ENCODE measurements around the gene APBA3. TPM values are rescaled to one million over a fixed set of nuclear protein-coding genes. Genes with fewer than 3 reads are reported as not detected.
"Not testable (repeated sequence)": the region's sequence is repeated elsewhere in the genome, so short reads cannot be mapped to it uniquely, and the experiment has no call there.

The APBA3 gene
- total RNA-seq, 1 donor from 2014 or later = 17.1 TPM

DNA sequence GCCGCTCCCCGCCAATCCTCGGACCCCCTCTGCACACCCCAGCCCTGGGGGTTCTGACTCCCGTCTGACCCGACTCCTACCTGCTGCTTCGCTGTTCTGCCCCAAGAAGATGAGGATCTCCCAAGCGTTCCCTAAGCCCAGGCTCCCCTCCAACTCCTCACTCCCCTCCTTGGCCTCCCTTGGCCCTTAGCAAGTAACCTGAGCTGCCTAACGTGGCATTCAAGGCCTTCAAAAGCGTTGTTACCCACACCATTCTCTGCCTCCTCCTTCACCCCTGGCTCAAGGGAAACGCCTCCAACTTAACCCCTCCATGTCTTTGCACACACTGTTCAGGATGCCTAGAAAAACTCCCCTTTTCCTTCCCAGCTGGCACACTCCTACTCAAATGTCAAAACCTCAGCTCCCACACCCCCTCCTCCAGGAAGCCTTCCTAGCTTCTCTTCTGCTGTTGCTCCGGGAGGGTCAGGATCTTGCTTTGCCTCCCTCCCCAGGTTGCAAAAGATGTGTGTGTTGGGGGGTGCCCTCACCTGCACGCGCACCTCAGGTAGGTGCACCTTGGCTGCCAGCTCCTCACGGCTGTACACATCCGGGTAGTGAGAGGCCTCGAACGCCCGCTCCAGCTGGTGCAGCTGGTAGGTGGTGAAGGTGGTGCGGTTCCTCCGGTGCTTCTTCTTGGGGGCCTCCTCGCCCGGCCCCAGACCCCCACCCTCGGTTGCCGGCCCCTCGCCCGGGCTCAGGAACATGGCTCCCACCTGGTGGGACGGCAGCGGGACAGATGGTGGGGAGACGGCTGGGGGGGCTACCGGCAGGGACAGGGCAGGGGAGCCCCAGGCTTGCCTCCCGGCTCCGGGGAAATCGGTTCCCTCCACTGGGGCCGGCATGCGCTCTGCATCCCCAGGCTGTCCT is 9.8 kb upstream of the APBA3 start:
- no peak for DNase-seq

DNA sequence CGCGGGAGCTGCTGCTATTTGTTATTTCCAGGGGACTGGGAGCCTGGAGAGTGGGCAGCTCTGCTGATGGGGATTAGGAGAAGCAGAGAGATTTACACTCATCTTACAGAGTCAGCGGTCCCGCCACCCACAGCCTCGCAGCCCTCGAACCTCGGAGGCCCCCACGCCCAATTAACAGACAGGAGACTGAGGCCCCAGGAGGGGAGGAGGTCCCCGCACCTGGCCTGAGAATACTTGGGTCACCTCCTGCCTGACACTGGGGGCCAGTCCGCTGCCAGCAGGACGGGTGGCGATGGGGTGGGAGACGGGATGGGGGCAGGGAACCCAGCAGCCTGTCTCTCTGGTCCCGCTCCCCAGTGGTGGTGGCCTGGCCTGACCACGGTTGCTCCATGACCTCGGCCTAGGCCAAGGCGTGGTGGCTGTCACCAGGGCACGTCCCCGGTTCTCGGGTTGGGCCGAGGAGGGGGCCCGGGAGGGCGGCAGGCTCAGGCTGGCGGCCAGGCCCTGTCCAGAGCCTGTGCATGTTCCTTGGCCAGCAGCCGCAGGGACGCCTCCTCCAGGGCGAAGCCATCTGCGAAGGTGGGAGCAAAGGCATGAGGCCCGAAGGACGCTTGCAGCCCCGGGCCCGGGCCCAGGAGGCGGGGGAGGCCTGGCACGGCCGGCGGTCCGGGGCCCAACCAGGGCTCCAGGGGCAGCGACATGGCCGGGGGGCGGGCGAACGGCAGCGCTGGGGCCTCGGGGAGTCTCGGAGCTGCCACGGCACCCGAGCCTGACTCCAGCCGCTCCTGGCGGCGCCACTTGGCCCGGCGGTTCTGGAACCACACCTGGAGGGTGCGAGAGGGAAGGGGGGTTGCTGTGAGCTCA is 8.9 kb upstream of the APBA3 start:
- no peak for DNase-seq

DNA sequence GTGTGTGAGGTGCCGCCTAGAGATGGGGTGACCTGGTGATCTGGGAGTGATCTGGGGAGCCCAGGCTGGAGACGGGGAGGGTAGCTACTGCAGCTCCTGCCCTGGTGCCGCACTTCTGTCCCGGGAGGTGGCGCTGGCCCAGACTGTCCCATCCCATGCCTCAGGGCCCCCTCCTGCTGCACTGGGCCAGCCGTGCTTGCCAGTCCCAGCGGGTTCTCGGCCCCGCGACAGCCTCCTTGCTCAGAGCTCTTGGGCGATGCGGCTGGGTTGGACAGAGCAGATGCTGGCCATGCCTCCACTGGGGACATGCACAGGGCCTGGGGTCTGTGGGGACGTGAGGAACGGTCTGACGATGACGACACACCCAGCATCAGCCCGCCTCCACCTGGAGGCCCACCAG is 8.0 kb upstream of the APBA3 start:
- no peak for DNase-seq

DNA sequence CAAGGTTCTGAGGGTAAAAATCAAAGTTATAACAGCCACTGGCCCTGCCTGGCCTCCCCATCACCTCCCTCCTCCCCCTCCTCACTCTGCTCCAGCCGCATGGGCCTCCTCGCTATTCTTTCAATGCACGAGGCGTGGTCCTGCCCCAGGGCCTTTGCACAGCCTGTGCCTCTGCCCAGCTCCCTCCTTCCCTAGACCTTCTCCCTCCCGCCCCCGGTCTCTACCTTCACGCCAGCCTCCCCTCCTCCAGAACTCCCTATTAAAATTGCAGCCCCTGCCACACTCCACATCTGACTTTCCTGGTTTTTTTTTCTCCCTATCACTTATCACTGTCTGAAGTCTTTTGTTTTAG is 7.2 kb upstream of the APBA3 start:
- no peak for DNase-seq

DNA sequence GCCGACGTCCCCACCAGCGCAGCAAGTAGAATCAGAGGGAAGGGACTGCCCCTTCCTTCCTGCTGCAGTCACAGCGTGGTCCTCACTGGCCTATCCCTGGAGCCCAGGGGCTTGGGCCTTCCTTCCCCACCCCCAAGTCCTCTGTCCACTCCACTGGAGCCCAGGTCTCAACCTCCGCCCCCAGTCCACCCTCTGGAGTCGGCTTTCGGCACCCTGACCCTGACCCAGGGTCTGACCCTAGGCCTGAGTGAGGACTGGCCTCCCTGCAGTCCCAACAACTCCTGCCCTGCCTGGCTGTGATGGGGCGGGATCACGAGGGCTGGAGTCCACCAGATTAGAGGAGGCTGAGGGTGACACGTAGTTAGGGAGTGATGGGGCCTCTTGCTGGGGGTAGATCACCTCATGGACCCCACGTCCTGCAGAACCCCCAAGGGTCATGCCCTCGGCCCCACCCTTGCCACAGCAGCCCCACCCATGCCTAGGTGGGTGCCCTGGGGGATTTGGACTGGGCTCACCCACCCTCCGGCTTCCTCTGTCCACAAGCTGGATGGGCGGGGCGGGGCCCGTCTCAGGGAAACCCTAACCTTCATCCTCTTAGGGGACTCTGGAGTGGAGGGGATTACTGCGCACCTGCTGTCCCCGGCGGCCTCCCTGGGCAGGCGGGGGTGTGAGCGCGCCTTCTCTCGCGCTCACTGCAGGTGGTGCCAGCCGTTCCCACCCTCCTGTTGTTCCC is 6.7 kb upstream of the APBA3 start:
- DNase-seq = peak; percentile 22

DNA sequence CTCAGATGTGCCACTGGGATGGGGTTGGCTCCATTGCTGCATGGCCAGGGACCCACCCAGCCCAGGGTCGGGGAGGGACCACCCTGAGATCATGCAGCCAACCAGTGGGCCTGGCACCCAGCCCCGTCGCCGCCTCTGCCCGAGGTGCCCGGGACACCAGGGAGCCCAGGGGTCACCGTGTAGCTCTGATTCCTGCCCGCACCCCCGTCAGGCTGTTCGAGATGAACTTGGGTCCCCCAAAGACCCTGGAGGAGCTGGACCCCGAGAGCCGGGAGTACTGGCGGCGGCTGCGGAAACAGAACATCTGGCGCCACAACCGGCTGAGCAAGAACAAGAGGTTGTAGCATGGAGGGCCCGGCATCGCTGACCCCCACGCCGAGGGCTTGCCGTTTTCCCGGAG is 5.6 kb upstream of the APBA3 start:
- no peak for DNase-seq

DNA sequence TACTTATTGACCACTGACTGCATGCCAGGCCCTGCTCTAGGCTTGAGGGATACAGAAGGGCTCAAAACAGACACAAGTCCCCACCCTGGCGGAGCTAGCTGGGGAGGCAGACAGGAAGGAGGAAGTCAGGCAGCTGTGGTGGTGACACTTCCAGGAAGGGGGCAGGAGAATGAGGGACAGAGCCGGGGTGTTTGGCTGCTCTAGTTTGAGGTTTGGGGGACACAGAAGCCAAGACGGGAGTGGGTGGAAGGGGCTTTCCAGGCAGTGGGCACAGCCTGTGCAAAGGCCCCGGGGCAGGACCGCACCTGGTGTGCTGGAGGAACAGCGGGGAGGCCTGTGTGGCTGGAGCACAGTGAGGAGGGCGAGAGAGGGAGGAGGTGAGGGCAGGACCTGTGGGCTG is 5.0 kb upstream of the APBA3 start:
- no peak for DNase-seq

DNA sequence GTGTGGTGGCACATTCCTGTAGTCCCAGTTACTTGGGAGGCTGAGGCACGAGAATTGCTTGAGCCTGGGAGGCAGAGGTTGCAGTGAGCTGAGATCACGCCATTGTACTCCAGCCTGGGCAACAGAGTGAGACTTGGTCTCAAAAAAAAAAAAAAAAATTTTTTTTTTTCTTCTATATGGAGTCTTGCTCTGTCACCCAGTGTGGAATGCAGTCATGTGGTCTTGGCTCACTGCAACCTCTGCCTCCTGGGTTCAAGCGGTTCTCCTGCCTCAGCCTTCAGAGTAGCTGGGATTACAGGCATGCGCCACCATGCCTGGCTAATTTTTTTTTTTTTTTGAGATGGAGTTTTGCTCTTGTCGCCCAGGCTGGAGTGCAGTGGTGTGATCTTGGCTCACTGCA is 4.3 kb upstream of the APBA3 start:
- not testable (repeated sequence) for DNase-seq

DNA sequence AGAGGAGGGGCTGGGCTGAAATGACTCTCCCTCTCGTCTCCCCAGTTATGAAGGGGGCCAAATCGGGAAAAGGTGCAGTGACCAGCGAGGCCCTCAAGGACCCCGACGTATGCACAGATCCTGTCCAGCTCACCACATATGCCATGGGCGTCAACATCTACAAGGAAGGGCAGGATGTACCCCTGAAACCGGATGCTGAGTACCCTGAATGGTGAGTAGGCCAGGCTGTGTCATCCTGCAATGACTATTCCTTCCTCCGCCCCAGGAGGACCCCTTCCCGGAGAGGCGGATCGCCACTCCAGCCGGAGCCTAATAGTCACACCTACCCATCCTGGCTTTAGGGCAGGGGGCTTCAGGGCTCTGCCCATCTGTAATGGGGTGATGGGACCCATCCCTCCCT is 3.6 kb upstream of the APBA3 start:
- DNase-seq = no peak

DNA sequence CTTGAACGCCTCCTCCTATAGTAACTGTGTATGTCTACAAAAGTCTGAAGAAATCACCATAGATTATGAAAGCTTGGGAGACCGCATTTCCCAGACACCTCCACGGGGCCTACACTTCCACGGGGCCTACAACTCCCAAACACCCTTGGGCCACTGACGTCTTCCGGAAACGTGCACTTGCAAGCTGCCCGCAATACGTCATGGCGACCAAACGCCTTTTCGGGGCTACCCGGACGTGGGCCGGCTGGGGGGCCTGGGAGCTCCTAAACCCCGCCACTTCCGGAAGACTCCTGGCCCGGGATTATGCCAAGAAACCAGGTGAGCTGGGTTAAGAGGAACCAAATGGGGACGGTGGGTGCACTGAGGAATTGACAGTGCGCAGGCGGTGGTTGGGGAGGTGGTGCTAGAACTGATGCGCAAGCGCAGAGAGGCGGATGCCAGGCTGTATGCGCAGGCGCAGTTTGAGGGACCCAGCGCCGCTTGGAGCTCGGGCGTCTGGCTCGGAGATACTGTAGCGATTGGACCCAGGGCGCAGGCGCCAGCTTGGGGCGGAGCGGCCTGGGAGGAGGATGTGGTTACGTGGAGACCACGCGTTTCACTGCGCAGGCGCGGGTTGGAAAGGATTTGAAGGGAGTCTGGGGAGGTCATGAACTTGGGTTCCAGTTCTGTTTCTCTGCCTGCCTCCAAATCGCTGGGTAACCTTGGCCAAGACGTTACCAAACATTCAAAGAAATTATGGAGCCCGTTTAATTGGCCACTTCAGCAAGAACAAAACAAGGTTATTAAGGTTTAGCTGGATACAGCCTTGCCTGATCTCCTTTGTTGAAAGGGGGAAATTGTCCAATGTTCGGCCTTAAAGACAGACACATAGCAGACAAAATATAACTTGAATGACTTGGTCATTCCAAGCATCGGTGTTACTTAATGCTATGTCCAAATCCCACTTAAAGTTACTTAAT is 1.3 kb upstream of the APBA3 start, which contains the start of gene MRPL54:
MRPL54 (plus strand) TSS at position 182 of the 959 bp plus-strand sequence; CDS start at position 201, 19 bp downstream.
- peak; percentile 100 for DNase-seq

DNA sequence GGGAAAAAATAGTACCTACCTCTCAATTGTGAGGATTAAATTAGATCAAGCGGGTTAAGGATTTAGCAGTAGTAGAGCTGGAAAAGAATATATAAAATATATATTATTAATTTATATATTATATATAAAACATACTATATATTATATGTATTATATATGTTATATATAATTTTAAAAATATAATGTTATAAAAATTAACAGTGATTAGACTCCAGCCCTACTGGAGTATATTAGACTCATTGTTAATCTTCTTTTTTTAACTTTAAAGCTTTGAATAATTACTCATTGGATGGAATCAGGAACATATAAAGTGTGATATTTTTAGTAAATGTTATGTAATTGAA is 610 bp upstream of the APBA3 start:
- DNase-seq = no peak

DNA sequence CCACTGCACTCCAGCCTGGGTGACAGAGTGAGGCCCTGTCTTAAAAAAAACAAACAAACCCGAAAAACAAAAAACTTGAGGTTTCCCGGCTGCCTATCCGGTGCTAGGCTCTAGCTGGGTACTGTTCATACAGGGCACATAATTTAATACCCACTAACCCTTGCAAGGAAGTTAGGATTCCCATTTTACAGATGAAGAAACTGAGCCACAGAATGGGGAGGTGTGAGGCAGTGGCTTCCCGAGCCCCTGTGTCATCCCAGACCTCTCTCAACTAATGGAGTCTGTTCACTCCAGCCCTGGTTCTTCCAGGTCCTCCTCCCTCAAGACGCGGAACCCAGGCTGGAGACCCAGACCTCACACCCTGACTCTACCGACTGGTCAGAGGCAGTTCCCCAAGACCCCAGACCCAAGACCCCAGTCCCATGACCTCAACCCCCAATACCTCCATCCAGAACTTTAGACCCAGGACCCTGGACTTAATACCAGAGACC is 576 bp downstream of the APBA3 start:
- no peak for DNase-seq

DNA sequence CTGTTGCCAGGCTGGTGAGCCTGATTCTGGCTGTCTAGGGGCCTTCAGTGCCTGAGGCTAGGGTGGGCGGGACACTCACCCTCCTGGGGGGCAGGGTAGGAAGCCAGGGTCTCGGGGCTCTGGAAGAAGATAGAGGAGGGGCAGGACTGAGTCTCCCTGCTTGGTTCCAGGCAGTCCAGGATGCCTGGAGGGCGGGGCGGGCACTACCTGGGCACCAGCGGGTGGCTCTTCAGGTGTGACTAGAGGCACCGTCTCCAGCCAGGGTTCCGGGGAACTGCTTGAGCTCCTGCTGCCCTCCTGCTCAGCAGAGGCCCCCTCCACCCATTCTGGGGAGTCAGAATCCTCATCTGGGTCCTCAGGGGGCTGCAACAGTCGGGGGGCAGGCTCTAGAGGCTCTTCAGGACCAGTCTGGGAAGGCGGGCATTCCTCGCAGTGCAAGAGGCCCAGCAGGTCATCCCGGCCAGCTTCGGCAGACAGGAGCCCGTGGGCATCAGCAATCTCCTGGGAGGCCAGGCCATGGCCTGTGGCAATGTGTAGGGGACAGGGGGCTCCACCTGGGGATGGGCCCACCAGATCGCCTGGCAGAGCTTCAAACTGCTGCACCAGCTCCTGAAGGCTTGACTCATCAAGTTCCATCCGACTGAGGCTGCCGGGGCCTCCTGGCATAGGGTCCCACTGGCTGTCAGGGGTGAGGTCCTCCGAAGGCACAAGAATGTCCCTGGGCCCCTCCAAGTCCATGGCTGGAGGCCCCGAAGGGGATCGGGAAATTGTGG is 1.8 kb downstream of the APBA3 start:
- DNase-seq = no peak

DNA sequence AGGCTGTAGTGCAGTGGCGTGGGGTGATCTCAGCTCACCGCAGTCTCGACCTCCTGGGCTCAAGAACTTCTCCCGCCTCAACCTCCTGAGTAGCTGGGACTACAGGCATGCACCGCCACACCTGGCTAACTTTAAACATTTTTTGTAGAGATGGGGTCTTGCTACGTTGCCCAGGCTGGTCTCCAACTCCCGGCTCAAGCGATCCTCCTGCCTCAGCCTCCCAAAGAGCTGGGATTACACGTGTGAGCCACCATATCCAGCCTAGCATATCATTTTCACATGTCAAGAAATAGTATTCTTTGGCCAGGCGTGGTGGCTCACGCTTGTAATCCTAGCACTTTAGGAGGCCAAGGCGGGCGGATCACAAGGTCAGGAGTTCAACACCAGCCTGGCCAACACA is 3.2 kb downstream of the APBA3 start:
- not testable (repeated sequence) for DNase-seq

DNA sequence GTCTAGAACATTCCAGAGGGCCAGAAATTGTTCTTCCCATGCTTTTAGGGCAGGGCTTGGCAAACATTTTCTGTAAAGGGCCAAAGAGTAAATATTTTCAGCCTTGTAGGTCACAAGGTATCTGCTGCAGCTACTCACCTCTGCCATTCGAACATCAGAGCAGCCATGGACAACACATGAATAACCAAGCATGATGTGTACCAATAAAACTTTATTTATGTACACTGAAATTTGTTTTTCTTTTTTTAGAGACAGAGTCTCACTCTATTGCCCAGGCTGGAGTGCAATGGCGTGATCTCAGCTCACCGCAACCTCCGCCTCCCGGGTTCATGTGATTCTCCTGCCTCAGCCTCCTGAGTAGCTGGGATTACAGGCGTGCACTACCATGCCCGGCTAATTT is 3.8 kb downstream of the APBA3 start:
- not testable (repeated sequence) for DNase-seq

DNA sequence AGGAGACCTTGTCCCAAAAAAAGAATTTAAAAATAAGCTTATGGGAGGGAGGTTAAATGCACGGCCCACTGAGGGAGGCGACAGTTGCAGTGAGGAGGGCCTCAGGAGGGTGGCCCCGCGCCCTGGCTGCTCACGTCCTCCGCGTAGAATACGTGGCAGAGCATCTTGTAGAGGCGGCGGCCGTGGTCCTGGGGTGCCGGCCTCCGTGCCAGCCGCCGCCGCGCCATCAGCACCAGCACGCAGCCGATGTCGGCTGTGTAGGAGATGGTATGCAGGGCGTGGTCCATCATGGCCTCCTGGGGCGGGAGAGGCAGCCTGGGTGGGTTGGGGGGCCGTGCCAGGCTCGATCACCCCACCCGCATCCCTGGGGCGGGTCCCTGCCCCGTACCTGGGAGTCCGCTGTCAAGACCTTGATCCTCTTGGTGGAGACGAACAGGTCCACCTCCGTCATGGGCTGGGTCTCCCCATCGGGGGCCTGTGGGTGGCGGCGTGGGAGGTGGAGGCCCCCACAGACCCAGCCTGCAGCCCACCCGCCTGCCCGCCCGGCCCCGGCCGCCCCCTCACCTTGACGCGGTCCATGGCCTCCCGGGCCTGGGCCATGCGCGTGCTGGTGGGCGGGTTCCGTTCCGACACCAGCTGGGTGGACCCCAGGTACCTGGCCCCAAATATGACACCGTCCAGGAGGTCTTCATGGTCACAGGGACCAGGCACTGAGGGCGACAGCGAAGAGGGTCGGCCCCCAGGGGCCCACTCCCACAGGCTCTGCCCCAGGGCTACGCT is 7.7 kb downstream of the APBA3 start:
- DNase-seq = no peak

DNA sequence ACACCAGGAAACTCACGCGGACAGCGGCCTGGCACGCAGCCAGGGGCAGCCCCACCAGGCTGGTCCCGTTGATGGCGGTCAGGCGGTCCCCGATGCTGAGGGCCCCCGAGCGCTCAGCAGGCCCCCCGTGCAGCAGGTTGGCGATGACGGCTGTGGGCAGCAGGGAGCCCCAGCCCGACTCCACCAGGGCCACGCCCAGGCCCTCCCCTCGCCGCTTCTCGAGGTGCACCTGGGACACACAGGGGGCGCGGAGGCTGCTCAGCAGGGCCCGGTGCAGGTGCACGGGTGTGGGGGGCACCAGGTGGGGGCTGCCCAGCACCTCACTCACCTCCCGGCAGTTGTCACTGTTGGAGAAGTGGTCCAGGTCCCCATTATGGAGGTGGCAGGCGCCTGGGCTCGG is 9.0 kb downstream of the APBA3 start:
- DNase-seq = no peak

DNA sequence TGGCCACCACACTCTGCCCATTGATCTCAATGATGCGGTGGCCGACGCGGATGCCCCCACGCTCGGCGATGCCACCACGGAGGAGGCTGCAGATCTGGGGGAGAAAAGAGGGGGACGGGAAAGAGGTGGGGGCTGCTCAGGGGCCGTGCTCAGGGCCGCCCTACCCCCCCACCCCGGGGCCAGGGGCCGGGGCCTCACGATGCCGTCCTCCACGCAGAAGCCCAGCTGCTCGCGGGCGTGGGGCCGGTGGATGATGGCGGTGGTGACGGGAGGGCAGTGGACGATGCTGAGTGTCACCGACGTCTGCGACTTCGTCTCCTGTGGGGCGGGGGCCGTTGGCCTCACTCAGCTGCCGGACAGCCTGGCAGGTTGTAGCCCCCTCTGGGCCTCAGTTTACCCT is 10.3 kb downstream of the APBA3 start:
- no peak for DNase-seq

DNA sequence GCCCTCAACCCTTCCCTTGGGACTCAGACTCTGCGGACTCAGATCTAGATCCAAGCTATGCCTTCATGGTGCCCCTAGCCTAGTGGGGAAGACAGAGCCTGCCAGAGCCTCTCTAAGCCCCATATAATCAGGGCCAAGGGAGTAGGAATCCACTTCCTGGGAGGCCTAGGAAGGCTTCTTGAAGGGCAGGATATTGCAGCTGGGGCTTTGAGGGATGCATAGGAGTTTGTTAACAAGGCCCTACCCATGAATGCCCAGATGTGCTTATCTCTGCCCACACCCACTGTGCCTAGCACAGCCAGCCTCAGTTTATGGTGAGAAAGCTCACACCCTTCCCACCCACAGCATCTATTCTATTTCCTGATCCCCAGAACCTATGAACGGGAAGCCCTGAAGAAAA is 11.3 kb downstream of the APBA3 start:
- DNase-seq = no peak

DNA sequence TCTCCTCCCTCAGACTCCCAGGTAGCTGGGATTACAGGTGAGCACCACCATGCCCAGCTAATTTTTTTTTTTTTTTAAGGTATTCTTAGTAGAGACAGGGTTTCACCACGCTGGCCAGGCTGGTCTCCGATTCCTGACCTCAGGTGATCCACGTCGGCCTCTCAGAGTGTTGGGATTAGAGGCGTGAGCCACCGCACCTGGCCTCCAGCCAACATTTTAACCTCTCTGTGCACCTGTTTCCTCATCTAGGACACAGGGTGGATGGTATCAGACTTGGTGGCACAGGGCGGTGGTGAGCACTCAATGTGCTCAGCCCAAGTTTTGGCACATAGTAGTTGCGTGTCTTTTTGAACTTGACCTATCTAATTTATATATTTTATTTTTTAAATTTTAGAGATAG is 12.5 kb downstream of the APBA3 start:
- no peak for DNase-seq

Data from tongue (tissue), 2 donors.